ENCODE measurements around the gene TRRAP.

TRRAP gene

GRCh38 chr7:99061001-99061776 is 182.9 kb downstream of the TRRAP start:
- no peak for DNase-seq (ENCODE audit: low read depth)
